Fibroblast of lung (primary cell): Measurements from ENCODE around the gene ABLIM2. TPM values are rescaled to one million over a fixed set of nuclear protein-coding genes. Genes with fewer than 3 reads are reported as not detected.

Source experiments
- DNase-seq, 2 donors: peaks; one replicate each; pipeline versions ENCODE4 v3.0.0 to v3.0.0-alpha.2; 2010; ENCODE audit warnings: low read depth in 2 of 2
- H2AFZ ChIP-seq: 2 replicates; pipeline ENCODE4 v1.5.1; 2012; ENCODE audit warnings: low read length, control low read depth, inconsistent platforms
- H3K27ac ChIP-seq: 2 replicates; pipeline ENCODE4 v1.5.1; 2011; ENCODE audit warnings: low read length, control low read depth; ENCODE audit not compliant: insufficient read depth
- H3K27me3 ChIP-seq: 2 replicates; pipeline ENCODE4 v1.5.1; 2011; ENCODE audit warnings: mild to moderate bottlenecking, low read length; ENCODE audit not compliant: control insufficient read depth, insufficient read depth
- H3K36me3 ChIP-seq: 2 replicates; pipeline ENCODE4 v1.5.1; 2011; ENCODE audit warnings: low read length; ENCODE audit not compliant: control insufficient read depth, insufficient read depth
- H3K4me1 ChIP-seq: 2 replicates; pipeline ENCODE4 v1.5.1; 2011; ENCODE audit warnings: low read length; ENCODE audit not compliant: control insufficient read depth, insufficient read depth; ENCODE audit errors: extremely low read depth
- H3K4me2 ChIP-seq: 2 replicates; pipeline ENCODE4 v1.5.1; 2011; ENCODE audit warnings: low read length, control low read depth; ENCODE audit not compliant: insufficient read depth; ENCODE audit errors: extremely low read depth
- H3K4me3 ChIP-seq, 4 experiments: fragments of 200-600 bp in 1 of 4; sonication (generic) in 1 of 4; replicated peaks in 1 of 4; 2 replicates each; pipeline ENCODE4 v1.5.1; 2011 to 2016; ENCODE audit warnings: low read length in 4 of 4, low read depth in 3 of 4, mild to moderate bottlenecking in 3 of 4, control low read depth in 2 of 4, inconsistent platforms in 1 of 4, mixed read lengths in 1 of 4; ENCODE audit not compliant: insufficient read depth in 1 of 4; ENCODE audit errors: control extremely low read depth in 1 of 4
- H3K79me2 ChIP-seq: 2 replicates; pipeline ENCODE4 v1.5.1; 2012; ENCODE audit warnings: mild to moderate bottlenecking, low read length, inconsistent platforms; ENCODE audit not compliant: control insufficient read depth, insufficient read depth
- H3K9ac ChIP-seq: 2 replicates; pipeline ENCODE4 v1.5.1; 2011; ENCODE audit warnings: mild to moderate bottlenecking, low read length, control low read depth; ENCODE audit not compliant: insufficient read depth
- H3K9me3 ChIP-seq: 2 replicates; pipeline ENCODE4 v1.5.1; 2012; ENCODE audit warnings: low read depth, low read length; ENCODE audit not compliant: control insufficient read depth, insufficient read depth
- H4K20me1 ChIP-seq: 2 replicates; pipeline ENCODE4 v1.5.1; 2011; ENCODE audit warnings: low read length; ENCODE audit not compliant: control insufficient read depth, insufficient read depth; ENCODE audit errors: extremely low read depth
- CTCF ChIP-seq, 2 donors: IDR thresholded peaks in 1 of 2; conservative IDR thresholded peaks in 1 of 2; 1 replicate in 1 of 2; 2 replicates in 1 of 2; pipeline ENCODE4 v1.5.1; 2011 to 2012; ENCODE audit warnings: low read length in 2 of 2, control low read depth in 1 of 2, inconsistent platforms in 1 of 2, low read depth in 1 of 2, mild to moderate bottlenecking in 1 of 2
- EZH2 ChIP-seq: IDR thresholded peaks from 2 replicates; pipeline ENCODE4 v1.5.1; 2012; ENCODE audit warnings: low read length, control low read depth, mild to moderate bottlenecking; ENCODE audit errors: missing control alignments
- polyA plus RNA-seq, 2 donors: library from polyadenylated mRNA; depleted of rRNA in 1 of 2; stranded (reverse) in 1 of 2; unstranded in 1 of 2; fragments of >200 nt; gene quantifications; 2 replicates each; pipeline ENCODE4 v1.2.1, GENCODE V29; 2011 to 2012; ENCODE audit warnings: missing spikeins in 1 of 2
- total RNA-seq: library from RNA; depleted of rRNA; stranded (reverse); fragments of >200 nt; gene quantifications from 2 replicates; pipeline ENCODE4 v1.2.1, GENCODE V29; 2014

ABLIM2 gene
- total and polyA plus RNA-seq, 2 donors (not counting 1 experiment from before 2014, with no cell fraction given): 0.66 to 2.6 TPM

GRCh38 chr4:8148159-8148558 lies 10.5 kb downstream of the ABLIM2 start:
- Histone ChIP-seq H3K4me3 (no peak overlapping the region), H3K27me3 (peaks cover 26% of the 10 kb centered on the region)
- no peak for DNase-seq

GRCh38 chr4:8147231-8147970 lies 11.2 kb downstream of the ABLIM2 start:
- Histone ChIP-seq H3K9ac (no peak overlapping the region), H3K9me3 (no peaks in the 10 kb centered on the region), H3K4me2 (no peak overlapping the region), H2AFZ (no peak overlapping the region), H4K20me1 (no peaks in the 10 kb centered on the region), H3K27ac (no peak overlapping the region), H3K27me3 (peaks cover 23% of the 10 kb centered on the region), H3K79me2 (no peaks in the 10 kb centered on the region), H3K36me3 (no peaks in the 10 kb centered on the region), H3K4me3 (no peak overlapping the region), H3K4me1 (no peaks in the 10 kb centered on the region)
- TF ChIP-seq EZH2 (no peak), CTCF (conservative IDR thresholded peaks at IDR 0.05 in 1 of 2, IDR thresholded peaks at IDR 0.05 in 1 of 2; ENCODE audit: low read depth in 1 of 2, low read length in 2 of 2) (no peak)
- DNase-seq: no peak

More at GRCh38 chr4:8148159-8148558, 10.5 kb downstream of the ABLIM2 start:
- H3K79me2 ChIP-seq: no peaks in the 10 kb centered on the region
- H3K27ac ChIP-seq: no peak overlapping the region
- no peak overlapping the region for H3K4me2 ChIP-seq
- no peaks in the 10 kb centered on the region for H3K9me3 ChIP-seq
- no peak overlapping the region for H2AFZ ChIP-seq
- TF ChIP-seq CTCF (conservative IDR thresholded peaks at IDR 0.05 in 1 of 2, IDR thresholded peaks at IDR 0.05 in 1 of 2; ENCODE audit: low read depth in 1 of 2, low read length in 2 of 2) (no peak), EZH2 (no peak)
- no peaks in the 10 kb centered on the region for H3K4me1 ChIP-seq
- no peaks in the 10 kb centered on the region for H4K20me1 ChIP-seq
- no peak overlapping the region for H3K9ac ChIP-seq
- no peaks in the 10 kb centered on the region for H3K36me3 ChIP-seq

DNA sequence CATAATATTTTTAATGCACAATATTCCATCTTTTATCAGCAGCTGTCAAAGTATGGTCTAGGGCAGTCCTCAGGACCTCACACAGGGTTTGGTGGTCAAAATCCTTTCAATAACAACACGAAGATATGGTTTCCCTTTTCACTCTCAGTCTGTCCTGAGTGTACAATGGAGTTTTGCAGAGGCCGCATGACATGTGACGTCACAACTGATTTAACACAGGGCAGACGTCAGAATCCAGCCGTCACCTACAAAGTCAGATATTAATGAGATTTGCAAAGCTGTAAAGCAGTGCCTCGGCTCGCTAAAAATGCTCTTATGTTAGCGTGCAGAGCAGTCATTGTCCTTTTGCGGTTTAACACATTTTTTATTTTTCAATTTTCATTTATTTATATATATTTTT lies 12.5 kb downstream of the ABLIM2 start:
- no peaks in the 10 kb centered on the region for H3K9me3 ChIP-seq
- H3K79me2 ChIP-seq: no peaks in the 10 kb centered on the region
- H3K4me3 ChIP-seq: no peak overlapping the region
- no peak overlapping the region for H2AFZ ChIP-seq
- no peak overlapping the region for H3K27ac ChIP-seq
- DNase-seq: no peak
- no peaks in the 10 kb centered on the region for H4K20me1 ChIP-seq
- no peak overlapping the region for H3K4me2 ChIP-seq
- TF ChIP-seq EZH2: no peak
- TF ChIP-seq CTCF (conservative IDR thresholded peaks at IDR 0.05 in 1 of 2, IDR thresholded peaks at IDR 0.05 in 1 of 2; ENCODE audit: low read depth in 1 of 2, low read length in 2 of 2): no peak
- H3K27me3 ChIP-seq: peaks cover 23% of the 10 kb centered on the region
- H3K4me1 ChIP-seq: no peaks in the 10 kb centered on the region
- H3K9ac ChIP-seq: no peak overlapping the region
- H3K36me3 ChIP-seq: no peaks in the 10 kb centered on the region
